Measurements from ENCODE around the gene CORO2B. TPM values are rescaled to one million over a fixed set of nuclear protein-coding genes. Genes with fewer than 3 reads are reported as not detected.

CORO2B gene
- total and polyA plus RNA-seq, 9 of the 15 experiments (the other 6 are each of a cell fraction or from before 2014, with no cell fraction given): not detected

DNA sequence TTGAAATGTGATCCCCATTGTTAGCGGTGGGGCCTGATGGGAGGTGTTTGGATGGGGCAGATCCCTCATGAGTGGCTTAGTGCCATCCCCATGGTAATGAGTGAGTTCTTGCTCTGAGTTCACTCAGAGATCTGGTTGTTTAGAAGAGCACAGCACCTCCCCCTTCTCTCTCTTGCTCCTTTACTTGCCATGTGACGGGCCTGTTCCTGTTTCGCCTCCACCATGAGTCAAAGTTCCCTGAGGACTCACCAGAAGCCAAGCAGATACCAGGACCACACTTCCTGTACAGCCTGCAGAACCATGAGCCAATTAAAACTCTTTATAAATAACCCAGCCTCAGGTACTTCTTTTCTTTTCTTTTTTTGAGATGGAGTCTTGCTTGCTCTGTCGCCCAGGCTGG, 195.3 kb downstream of the CORO2B start:
- no peak overlapping the region for H2AFZ ChIP-seq (ENCODE audit: low read depth, low read length)
- TF ChIP-seq PKNOX1 (IDR thresholded peaks at IDR 0.05): no peak
- 0 out of 2 replicates have a peak, but pooled peaks have one; percentile 14 for TF ChIP-seq ZNF316 (IDR thresholded peaks at IDR 0.05)
- no peak for TF ChIP-seq OTX1 (CRISPR knock-in tag; IDR thresholded peaks at IDR 0.05)
- TF ChIP-seq TSC22D4 (tag; IDR thresholded peaks at IDR 0.05): no peak
- TF ChIP-seq PRMT5 (CRISPR knock-in tag; IDR thresholded peaks at IDR 0.05): no peak
- TF ChIP-seq MAFK (IDR thresholded peaks at IDR 0.05; ENCODE audit: low read length): no peak
- in situ Hi-C loops (cut with MboI) (no loop called here), intact Hi-C loops (cut with micrococcal nuclease) (no loop called here)
- no peak overlapping the region for H3K4me2 ChIP-seq (ENCODE audit: insufficient read depth, low read length)
- no peaks in the 10 kb centered on the region for H3K4me1 ChIP-seq (replicated peaks in 1 of 2; ENCODE audit: control insufficient read depth in 2 of 2, insufficient read depth in 2 of 2, low read length in 2 of 2)
- ChIA-PET POLR2A (no interaction called here), CTCF (ENCODE audit: low intra/inter-chr PET ratio) (no interaction called here)
- FAIRE-seq (no peak), ATAC-seq (no peak), DNase-seq (ENCODE audit: extremely low read depth in 1 of 4, low spot score in 3 of 4) (no peak)
- H3K9me3 ChIP-seq (replicated peaks; ENCODE audit: control insufficient read depth, insufficient read depth, low read depth, low read length): no peaks in the 10 kb centered on the region
- no peak overlapping the region for H3K27ac ChIP-seq (ENCODE audit: extremely low read depth, low read depth, low read length)
- no peaks in the 10 kb centered on the region for H4K20me1 ChIP-seq (replicated peaks; ENCODE audit: control insufficient read depth, insufficient read depth, low read length)
- peaks cover 3 to 9% of the 10 kb centered on the region in 2 experiments; a peak in 3 of 5 replicates for H3K27me3 ChIP-seq (ENCODE audit: control insufficient read depth in 2 of 2, insufficient read depth in 2 of 2, low read length in 2 of 2)
- WGBS (ENCODE audit: insufficient coverage, low coverage, missing lambda C conversion rate): 15% methylated on average over 4 of the region's 4 CpGs
- no peaks in the 10 kb centered on the region for H3K9me1 ChIP-seq (ENCODE audit: control insufficient read depth, insufficient read depth, low read length)
- H3K36me3 ChIP-seq (ENCODE audit: control insufficient read depth, insufficient read depth, low read length): peaks cover 16% of the 10 kb centered on the region; the same call in 2 of the 3 replicates
- H3K4me3 ChIP-seq: no peak overlapping the region
- no peaks in the 10 kb centered on the region for H3K79me2 ChIP-seq (ENCODE audit: control insufficient read depth, insufficient read depth, low read length)
- no TSS peak for BruUV-seq (replicated peaks)
- H3K9ac ChIP-seq (ENCODE audit: insufficient read depth in 1 of 2, low read depth in 2 of 2, low read length in 2 of 2): no peak overlapping the region

Measured in K562 (cell line).